ENCODE results near the gene TRIM50.
"Not testable (repeated sequence)": the region's sequence is repeated elsewhere in the genome, so short reads cannot be mapped to it uniquely, and the experiment has no call there.

TRIM50 gene

DNA sequence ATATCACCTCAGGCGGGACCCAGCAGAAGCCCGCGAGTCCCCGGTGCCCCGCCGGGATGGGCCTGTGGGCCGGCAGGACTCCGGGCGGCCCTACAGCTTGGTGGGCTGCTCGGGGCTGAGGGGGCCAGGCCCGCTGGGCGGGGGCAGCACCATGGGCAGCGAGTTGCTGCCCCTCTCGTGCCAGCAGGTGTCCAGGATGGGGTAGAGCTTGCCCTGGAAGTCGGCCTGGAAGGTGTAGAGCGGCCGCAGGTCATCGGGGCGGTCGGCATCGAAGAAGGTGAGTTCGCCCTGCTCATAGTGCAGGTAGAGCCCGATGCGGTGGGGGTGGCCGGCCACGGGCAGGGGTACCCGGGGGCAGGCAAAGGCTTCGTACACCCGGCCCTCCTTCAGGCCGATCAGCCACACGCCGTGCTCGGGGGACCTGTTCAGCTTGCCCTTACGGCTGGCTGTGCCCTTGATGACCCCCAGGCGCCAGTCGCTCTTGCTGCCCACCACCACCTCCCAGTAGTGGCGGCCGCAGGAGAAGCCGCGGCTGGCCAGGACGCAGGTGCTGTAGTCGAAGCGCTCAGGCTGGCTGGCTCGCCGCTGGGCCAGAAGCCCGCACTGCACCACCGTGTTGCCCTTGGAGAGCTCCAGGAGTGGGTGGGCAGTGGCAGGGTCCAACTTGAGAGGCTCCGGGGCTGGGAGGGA, 14.9 kb downstream of the TRIM50 start:
- no peak for DNase-seq

DNA sequence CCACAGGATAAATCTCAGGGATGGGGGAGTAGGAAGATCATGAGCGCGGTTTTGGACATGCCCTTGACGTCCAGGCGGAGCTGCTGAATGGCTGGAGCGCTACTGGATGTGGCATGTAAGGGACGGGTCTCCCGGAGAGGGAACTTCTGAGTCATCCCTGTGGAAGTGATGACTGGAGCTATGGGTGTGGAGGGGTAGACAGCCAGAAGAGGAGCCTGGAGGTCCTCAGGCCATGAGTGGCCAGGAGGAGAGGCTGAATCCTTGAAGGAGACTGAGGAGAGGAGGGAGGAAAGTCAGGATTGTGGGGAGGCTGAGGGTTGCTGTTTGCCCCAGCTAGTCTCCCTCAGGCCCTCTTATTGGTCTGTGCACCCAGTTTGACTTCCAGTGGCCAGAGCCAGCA, 16.5 kb downstream of the TRIM50 start:
- DNase-seq = not testable (repeated sequence)

GRCh38 chr7:73308665-73309214, 19.1 kb downstream of the TRIM50 start, which contains the start of gene NSUN5:
NSUN5 (minus strand) TSS chr7:73308826; CDS start chr7:73308790, 36 bp downstream.
- DNase-seq = peak; percentile 78

GRCh38 chr7:73308074-73308664, 19.7 kb downstream of the TRIM50 start:
- no peak for DNase-seq

- DNase-seq = no peak
These were observed 20.4 kb downstream of the TRIM50 start for GRCh38 chr7:73307436-73307835.

DNA sequence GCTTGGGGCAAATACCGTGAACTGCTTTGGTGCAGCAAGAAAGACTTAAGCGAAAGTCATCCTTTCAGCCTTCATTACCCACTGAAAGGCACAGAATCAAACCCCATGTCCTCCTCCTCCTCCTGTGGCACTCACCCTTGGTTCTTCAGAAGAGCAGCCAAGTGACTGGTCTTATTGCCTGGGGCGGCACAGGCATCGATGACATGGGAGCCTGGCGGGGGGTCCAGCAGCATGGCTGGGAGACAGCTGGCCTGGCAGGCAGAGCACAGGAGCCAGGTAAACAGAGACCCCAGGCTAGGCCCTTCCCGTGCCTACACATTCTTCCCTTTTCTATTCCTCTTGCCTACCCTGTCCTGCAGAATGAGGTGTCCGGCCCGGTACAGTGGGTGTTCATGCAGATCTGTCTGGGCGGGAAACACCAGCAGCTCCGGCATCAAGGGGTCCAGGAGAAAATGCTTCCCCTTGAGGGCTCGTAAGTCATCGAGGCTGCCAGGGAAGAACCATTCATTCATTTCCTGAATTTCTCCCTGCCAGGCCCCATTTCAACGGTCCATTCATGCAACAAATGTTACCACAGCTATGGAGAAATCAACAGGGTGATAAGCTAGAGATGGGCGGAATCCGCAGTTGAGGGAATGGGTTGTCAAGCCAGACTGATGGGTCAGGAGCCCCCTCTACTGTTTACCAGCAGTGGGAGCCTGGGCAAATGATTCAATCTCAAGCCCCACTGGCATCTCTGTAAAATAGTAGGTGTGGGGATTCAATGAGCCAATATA, 23.1 kb downstream of the TRIM50 start:
- not testable (repeated sequence) for DNase-seq

DNA sequence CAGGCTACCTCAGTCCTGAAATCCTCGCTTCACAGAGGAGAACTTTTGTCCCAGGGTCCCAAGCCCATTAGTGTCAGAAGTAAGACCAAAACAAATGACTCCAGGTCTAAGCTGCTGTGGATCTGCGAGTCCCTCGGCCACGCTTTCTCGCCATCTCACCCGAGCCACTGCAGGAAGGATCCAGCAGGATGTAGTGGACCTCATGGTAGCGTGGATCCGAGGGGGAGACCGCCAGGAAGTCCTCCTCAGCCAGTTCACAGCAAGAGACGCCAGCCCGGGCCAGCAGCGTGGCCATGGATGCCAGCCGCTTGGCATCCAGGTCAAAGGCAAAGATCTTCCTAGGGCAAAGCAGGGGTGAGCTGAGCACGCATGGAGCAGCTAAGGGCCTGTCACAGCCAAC, 23.8 kb downstream of the TRIM50 start:
- no peak for DNase-seq

DNA sequence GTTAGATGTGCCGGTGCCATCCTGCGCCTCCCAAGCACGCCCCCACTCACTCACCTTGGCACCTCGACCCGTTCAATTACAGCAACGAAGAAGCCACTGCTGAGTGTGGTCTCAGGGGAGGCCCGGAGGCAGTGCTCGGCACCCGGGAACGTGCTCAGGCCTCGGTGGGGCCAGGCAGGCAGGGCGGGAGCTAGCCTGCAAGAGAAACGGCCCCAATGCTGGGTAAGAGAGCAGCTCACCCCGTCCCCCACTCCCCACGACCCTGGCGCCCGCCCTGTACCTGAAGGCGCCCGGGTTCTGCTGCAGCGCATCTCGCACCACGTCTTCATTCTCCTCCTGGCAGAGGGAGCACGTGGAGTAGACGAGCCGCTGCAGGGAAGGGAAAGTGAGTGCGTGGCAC, 24.3 kb downstream of the TRIM50 start:
- no peak for DNase-seq

GRCh38 chr7:73302846-73303245, 25.0 kb downstream of the TRIM50 start:
- not testable (repeated sequence) for DNase-seq

DNA sequence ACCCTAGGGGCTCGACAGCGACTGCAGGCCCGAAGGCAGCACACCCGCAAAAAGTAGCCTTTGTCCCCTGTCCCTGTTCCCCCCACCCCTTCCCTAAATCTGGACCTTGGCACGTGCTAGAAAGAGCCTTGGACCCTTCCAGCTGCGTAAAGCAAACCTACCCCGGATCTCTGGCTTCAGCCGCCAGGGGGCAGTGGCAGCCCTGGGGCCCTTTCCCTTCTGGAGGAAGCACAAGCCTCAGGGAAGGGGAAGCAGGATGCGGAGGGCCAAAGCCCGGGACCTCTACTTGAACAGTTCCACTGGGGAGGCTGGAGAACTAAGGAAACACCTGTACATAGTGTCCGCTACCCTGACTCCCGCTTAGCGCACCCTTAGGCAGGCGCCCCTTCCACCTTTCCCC, 26.8 kb downstream of the TRIM50 start:
- DNase-seq = not testable (repeated sequence)

- not testable (repeated sequence) for DNase-seq
These were observed 28.1 kb downstream of the TRIM50 start for GRCh38 chr7:73299812-73300211.

- DNase-seq = not testable (repeated sequence)
These were observed 30.2 kb downstream of the TRIM50 start for GRCh38 chr7:73297706-73298105.

DNA sequence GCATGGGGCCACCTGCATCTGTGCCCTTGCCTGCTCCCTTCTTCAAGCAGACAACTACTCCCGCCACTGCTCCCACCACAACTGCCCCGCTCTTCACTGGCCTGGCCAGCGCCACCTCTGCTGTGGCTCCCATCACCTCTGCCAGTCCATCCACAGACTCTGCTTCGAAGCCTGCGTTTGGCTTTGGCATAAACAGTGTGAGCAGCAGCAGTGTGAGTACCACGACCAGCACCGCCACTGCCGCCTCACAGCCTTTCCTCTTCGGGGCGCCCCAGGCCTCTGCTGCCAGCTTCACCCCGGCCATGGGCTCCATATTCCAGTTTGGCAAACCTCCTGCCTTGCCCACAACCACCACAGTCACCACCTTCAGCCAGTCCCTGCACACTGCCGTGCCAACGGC, 30.6 kb downstream of the TRIM50 start:
- DNase-seq = not testable (repeated sequence)

- DNase-seq = not testable (repeated sequence)
These were observed 50.7 kb downstream of the TRIM50 start for GRCh38 chr7:73277210-73277609.

DNA sequence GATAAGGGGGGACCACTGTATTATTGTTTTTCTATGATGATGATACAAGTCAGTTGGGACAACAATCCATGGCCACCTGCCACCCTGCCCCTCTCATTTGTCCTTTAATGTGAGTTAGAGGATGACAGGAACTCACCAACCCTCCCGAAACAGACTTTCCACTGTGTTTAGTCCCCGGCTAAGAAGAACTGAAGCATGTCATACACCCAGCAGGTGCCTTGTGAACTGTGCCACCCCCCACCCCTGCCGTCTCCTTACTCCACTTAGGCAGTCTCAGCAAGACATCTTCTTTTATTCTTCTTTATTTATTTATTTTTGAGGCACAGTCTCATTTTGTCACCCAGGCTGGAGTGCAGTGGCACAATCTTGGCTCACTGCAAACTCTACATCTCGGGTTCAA, 60.1 kb downstream of the TRIM50 start:
- not testable (repeated sequence) for DNase-seq

- not testable (repeated sequence) for DNase-seq
These were observed 61.0 kb downstream of the TRIM50 start for GRCh38 chr7:73266719-73267368.

Measured in DMS79 treated with DMSO at 0.1 percent for 48 hours (cell line).